ENCODE data around the gene SPACA5B.

DNA sequence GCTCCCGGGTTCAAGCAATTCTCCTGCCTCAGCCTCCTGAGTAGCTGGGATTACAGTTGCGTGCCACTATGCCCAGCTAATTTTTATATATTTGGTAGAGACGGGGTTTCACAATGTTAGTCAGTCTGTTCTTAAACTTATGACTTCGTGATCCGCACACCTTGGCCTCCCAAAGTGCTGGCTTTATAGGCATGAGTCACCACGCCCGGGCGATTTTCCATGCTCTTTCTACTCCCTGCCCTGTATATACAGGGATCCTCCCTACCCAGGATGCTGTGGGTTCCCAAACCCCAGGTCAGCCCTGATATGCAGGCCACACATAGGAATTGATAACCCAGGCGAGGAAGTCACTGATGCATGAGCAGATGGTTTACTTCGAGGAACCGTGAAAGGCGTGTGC, 34.8 kb downstream of the SPACA5B start:
- TF ChIP-seq, protein P1, sequence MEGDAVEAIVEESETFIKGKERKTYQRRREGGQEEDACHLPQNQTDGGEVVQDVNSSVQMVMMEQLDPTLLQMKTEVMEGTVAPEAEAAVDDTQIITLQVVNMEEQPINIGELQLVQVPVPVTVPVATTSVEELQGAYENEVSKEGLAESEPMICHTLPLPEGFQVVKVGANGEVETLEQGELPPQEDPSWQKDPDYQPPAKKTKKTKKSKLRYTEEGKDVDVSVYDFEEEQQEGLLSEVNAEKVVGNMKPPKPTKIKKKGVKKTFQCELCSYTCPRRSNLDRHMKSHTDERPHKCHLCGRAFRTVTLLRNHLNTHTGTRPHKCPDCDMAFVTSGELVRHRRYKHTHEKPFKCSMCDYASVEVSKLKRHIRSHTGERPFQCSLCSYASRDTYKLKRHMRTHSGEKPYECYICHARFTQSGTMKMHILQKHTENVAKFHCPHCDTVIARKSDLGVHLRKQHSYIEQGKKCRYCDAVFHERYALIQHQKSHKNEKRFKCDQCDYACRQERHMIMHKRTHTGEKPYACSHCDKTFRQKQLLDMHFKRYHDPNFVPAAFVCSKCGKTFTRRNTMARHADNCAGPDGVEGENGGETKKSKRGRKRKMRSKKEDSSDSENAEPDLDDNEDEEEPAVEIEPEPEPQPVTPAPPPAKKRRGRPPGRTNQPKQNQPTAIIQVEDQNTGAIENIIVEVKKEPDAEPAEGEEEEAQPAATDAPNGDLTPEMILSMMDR (IDR thresholded peaks at IDR 0.05; ENCODE audit: low read depth, low read length), result no peak
- no peak for TF ChIP-seq POLR2A (IDR thresholded peaks at IDR 0.05; ENCODE audit: extremely low read depth, insufficient read length)
- TF ChIP-seq, protein P2, sequence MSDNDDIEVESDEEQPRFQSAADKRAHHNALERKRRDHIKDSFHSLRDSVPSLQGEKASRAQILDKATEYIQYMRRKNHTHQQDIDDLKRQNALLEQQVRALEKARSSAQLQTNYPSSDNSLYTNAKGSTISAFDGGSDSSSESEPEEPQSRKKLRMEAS (IDR thresholded peaks at IDR 0.05; ENCODE audit: low read depth, low read length), result no peak

All from NB4 (cell line).